WTC11 (cell line): Measurements from ENCODE around the gene DRAXIN. TPM values are rescaled to one million over a fixed set of nuclear protein-coding genes. Genes with fewer than 3 reads are reported as not detected.

Source experiments
- ATAC-seq: fragments of 200-7000 bp; cut with Tn5 transposase; 2 replicates; pipeline ENCODE4 v1.10.0; 2021; ENCODE audit warnings: mild to moderate bottlenecking, moderate library complexity
- CTCF ChIA-PET: fragments of 300-600 bp; sonication (Branson Sonifier 250); formaldehyde crosslinking; loops from one replicate; lab custom pipeline; 2021; ENCODE audit warnings: antibody characterized with exemption; lab: Charles Lee
- POLR2A ChIA-PET: fragments of 350-600 bp; sonication (Branson Sonifier 250); formaldehyde crosslinking; loops from one replicate; lab custom pipeline; 2021; ENCODE audit warnings: antibody characterized with exemption; lab: Charles Lee
- DNase-seq: peaks from one replicate; pipeline ENCODE4 v3.0.0; 2021; ENCODE audit warnings: low spot score
- H3K27ac Mint-ChIP-seq: 2 replicates; pipeline ENCODE4 v1.8.0; 2021; ENCODE audit warnings: mixed read lengths
- H3K27me3 Mint-ChIP-seq: 2 replicates; pipeline ENCODE4 v1.8.0; 2021; ENCODE audit warnings: low read depth, mild to moderate bottlenecking, moderate library complexity, mixed read lengths
- H3K36me3 Mint-ChIP-seq: 2 replicates; pipeline ENCODE4 v1.8.0; 2021; ENCODE audit warnings: mixed read lengths
- H3K4me1 Mint-ChIP-seq: 2 replicates; pipeline ENCODE4 v1.8.0; 2022; ENCODE audit warnings: mixed read lengths
- H3K4me3 Mint-ChIP-seq: 2 replicates; pipeline ENCODE4 v1.8.0; 2021; ENCODE audit warnings: mild to moderate bottlenecking, moderate library complexity, mixed read lengths
- H3K9me3 Mint-ChIP-seq: 2 replicates; pipeline ENCODE4 v1.8.0; 2021; ENCODE audit warnings: mixed read lengths
- FOXK1 ChIP-seq: sonication (generic); formaldehyde crosslinking; IDR thresholded peaks from 2 replicates; pipeline ENCODE4 v1.8.0; 2022; ENCODE audit warnings: mild to moderate bottlenecking, moderate library complexity, missing genetic modification reagents
- FOXP1 ChIP-seq: sonication (generic); formaldehyde crosslinking; IDR thresholded peaks from 2 replicates; pipeline ENCODE4 v1.8.0; 2022; ENCODE audit warnings: missing genetic modification reagents, mild to moderate bottlenecking, moderate library complexity, borderline replicate concordance
- IRF2 ChIP-seq: sonication (generic); formaldehyde crosslinking; IDR thresholded peaks from 2 replicates; pipeline ENCODE4 v1.8.0; 2022; ENCODE audit warnings: low read depth, missing genetic modification reagents, borderline replicate concordance
- JUN ChIP-seq: sonication (generic); formaldehyde crosslinking; IDR thresholded peaks from 2 replicates; pipeline ENCODE4 v1.8.0; 2023; ENCODE audit warnings: mild to moderate bottlenecking, missing genetic modification reagents
- MXD4 ChIP-seq: fragments of 250-450 bp; sonication (Bioruptor Pico); IDR thresholded peaks from 2 replicates; pipeline ENCODE4 v1.8.0; 2021; ENCODE audit warnings: mild to moderate bottlenecking, moderate library complexity, borderline replicate concordance
- RELA ChIP-seq: sonication (generic); formaldehyde crosslinking; IDR thresholded peaks from 2 replicates; pipeline ENCODE4 v1.8.1; 2022; ENCODE audit warnings: missing genetic modification reagents, mild to moderate bottlenecking, borderline replicate concordance
- SMAD4 ChIP-seq: sonication (generic); formaldehyde crosslinking; IDR thresholded peaks from 2 replicates; pipeline ENCODE4 v1.8.0; 2022; ENCODE audit warnings: mild to moderate bottlenecking, missing genetic modification reagents
- TEAD4 ChIP-seq: sonication (generic); formaldehyde crosslinking; IDR thresholded peaks from 2 replicates; pipeline ENCODE4 v1.8.0; 2022; ENCODE audit warnings: mild to moderate bottlenecking, missing genetic modification reagents
- ZNF219 ChIP-seq: sonication (generic); formaldehyde crosslinking; IDR thresholded peaks from 2 replicates; pipeline ENCODE4 v1.8.0; 2023; ENCODE audit warnings: missing genetic modification reagents, mild to moderate bottlenecking, borderline replicate concordance
- ZNF281 ChIP-seq: sonication (generic); formaldehyde crosslinking; IDR thresholded peaks from 2 replicates; pipeline ENCODE4 v1.8.0; 2023; ENCODE audit warnings: mild to moderate bottlenecking, missing genetic modification reagents
- ZNF425 ChIP-seq: fragments of 250-450 bp; sonication (Bioruptor Pico); conservative IDR thresholded peaks from 2 replicates; pipeline ENCODE4 v1.9.0; 2021; ENCODE audit warnings: mild to moderate bottlenecking
- total RNA-seq: library from RNA; stranded (reverse); gene quantifications from 3 replicates; pipeline ENCODE4 v1.2.3, GENCODE V29; 2021
- TF ChIP-seq, protein P1 (sequence below): sonication (generic); formaldehyde crosslinking; IDR thresholded peaks from 2 replicates; pipeline ENCODE4 v1.8.1; 2023; ENCODE audit warnings: mild to moderate bottlenecking, missing genetic modification reagents

Gene DRAXIN
- total RNA-seq, 1 experiment from 2014 or later, result 12.0 TPM

DNA sequence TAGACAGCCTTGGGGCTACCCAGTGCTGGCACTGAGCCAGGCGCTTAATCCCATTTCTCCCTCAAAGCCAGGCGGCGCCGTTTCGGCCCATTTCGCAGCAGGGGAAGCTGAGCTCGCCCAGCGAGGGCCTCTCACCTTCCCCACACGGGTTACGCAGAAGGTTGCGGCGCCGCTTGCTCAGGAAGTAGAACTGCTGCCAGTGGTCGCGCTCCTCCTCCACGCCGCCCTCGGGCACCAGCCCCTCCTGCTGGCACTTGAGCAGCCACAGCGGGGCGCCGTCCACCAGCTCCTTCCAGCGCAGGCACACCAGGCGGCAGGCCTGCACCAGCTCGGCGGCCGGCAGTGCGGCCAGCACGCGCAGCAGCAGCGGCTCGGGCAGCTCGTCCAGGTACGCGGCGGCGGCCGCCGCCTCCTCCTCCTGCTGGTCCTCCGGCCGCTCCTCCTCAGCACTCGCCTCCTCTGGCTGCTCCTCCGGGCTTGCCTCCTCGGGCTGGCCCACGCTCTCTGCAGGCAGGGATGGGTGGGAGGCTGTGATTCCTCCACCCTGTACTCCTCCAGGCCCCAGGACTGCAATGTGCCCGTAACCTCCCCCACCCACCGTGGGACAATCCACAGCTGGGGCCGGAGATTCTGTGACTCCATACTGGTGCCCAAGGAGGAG lies 41.0 kb upstream of the DRAXIN start (continued):
- no peak for TF ChIP-seq ZNF425 (CRISPR knock-in tag)
- TF ChIP-seq RELA, result no peak
- TF ChIP-seq, all 79 proteins: peak for 15

GRCh38 chr1:11651017-11651416 lies 40.5 kb upstream of the DRAXIN start:
- Mint-ChIP-seq H3K27me3 (peaks cover 22% of the 10 kb centered on the region), H3K4me3 (peak overlapping the region; percentile 61), H3K4me1 (peaks cover 38% of the 10 kb centered on the region), H3K27ac (peak overlapping the region; percentile 60; the same call in 1 of the 2 replicates), H3K36me3 (peaks cover 6% of the 10 kb centered on the region; the same call in 1 of the 2 replicates), H3K9me3 (no peaks in the 10 kb centered on the region)
- TF ChIP-seq JUN (CRISPR knock-in tag), result no peak
- no peak for TF ChIP-seq FOXP1 (CRISPR knock-in tag)
- no peak for TF ChIP-seq TEAD4 (CRISPR knock-in tag)
- no peak for TF ChIP-seq FOXK1 (CRISPR knock-in tag)
- TF ChIP-seq IRF2 (CRISPR knock-in tag), result no peak
- no peak for TF ChIP-seq ZNF219
- TF ChIP-seq SMAD4 (CRISPR knock-in tag), result no peak
- POLR2A ChIA-PET, result interaction anchor here (1.4 kb wide), 1 partner anchor 13 kb away, joined by 3 read pairs; the partner anchor contains the start of gene FBXO6
- no peak for DNase-seq
- no peak for ATAC-seq
- CTCF ChIA-PET, result interaction anchor here (1.0 to 3.0 kb wide), 17 partner anchors 9 to 371 kb away, joined by 3 to 23 read pairs (median 8); partner anchors contain the start of genes AGTRAP and FBXO6

- H3K4me3 Mint-ChIP-seq, result no peak overlapping the region; the same call in 1 of the 2 replicates
- no peak overlapping the region for H3K27ac Mint-ChIP-seq
- H3K9me3 Mint-ChIP-seq, result no peaks in the 10 kb centered on the region
- POLR2A ChIA-PET, result no interaction called here
- peaks cover 39% of the 10 kb centered on the region for H3K4me1 Mint-ChIP-seq
- no peak for DNase-seq
- peaks cover 22% of the 10 kb centered on the region for H3K27me3 Mint-ChIP-seq
- TF ChIP-seq MXD4 (CRISPR knock-in tag), result no peak
- TF ChIP-seq JUN (CRISPR knock-in tag), result no peak
- TF ChIP-seq, protein P1, sequence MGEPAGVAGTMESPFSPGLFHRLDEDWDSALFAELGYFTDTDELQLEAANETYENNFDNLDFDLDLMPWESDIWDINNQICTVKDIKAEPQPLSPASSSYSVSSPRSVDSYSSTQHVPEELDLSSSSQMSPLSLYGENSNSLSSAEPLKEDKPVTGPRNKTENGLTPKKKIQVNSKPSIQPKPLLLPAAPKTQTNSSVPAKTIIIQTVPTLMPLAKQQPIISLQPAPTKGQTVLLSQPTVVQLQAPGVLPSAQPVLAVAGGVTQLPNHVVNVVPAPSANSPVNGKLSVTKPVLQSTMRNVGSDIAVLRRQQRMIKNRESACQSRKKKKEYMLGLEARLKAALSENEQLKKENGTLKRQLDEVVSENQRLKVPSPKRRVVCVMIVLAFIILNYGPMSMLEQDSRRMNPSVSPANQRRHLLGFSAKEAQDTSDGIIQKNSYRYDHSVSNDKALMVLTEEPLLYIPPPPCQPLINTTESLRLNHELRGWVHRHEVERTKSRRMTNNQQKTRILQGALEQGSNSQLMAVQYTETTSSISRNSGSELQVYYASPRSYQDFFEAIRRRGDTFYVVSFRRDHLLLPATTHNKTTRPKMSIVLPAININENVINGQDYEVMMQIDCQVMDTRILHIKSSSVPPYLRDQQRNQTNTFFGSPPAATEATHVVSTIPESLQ (CRISPR knock-in tag), result no peak
- no peak for TF ChIP-seq FOXP1 (CRISPR knock-in tag)
- no peak for TF ChIP-seq ZNF281
- no peak for TF ChIP-seq SMAD4 (CRISPR knock-in tag)
- peaks cover 15% of the 10 kb centered on the region for H3K36me3 Mint-ChIP-seq
- no peak for ATAC-seq
- CTCF ChIA-PET, result interaction anchor here (1.0 to 4.2 kb wide), 5 partner anchors 12 to 133 kb away, joined by 3 to 41 read pairs (median 10); partner anchors contain the start of gene FBXO6
Observed at GRCh38 chr1:11652203-11652780, 39.2 kb upstream of the DRAXIN start.
